Measurements from ENCODE around the gene DLL4. TPM values are rescaled to one million over a fixed set of nuclear protein-coding genes. Genes with fewer than 3 reads are reported as not detected.
A peak's percentile ranks its signal among the peaks of the same experiment; 100 is the strongest.

The DLL4 gene
- total and polyA plus RNA-seq, 10 of the 15 experiments (the other 5 are each of a cell fraction or from before 2014, with no cell fraction given), result 0.04 to 0.16 (median 0.09) TPM; not detected in 6

DNA sequence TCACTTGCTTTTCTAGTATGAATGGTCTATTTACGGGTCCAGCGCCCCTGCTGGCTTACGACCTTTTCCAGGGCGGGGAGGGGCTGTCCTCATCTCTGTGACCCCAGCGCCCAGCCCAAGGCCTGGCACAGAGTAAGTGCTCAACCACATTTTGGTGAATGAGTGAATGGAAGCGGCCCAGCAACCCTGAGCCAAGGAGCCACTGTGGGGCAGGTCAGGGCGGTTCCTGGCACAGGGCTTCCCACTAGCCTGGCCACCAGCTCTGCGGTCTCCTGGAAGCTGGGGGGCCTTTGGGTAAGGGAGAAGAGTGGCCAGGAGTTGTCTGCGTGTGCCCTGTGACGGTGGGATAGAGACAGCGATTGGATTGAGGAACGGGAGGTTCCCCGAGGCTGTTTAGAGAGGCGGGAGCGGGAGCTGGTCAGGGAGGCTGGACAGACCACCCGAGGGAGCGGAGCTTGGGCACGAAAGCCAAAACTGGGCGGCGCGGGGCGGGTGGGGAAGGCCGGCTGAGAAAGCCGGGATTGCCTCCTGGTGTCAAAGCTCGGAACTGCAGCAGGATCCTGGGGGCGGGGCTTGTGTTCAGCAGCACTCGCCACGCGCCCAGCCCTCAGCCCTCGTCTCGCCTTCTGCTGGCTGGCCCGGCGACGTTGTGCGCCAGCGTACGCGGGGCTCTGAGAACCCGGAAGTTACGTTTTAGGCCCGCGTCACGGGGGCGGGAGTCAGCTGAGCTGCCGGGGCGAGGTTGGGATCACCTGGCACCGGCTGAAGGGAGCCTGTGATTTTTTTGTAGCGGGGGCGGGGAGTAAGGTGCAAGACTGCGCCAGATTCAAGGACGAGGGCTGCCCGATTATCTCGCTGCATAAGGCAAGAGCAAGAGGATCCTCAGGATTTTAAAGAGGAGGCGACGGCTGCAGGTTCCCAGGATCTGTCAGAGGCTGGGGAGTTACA is 35.1 kb upstream of the DLL4 start, which contains the start of gene VPS18 (continued):
- TF ChIP-seq MTA2 (IDR thresholded peaks at IDR 0.05; ENCODE audit: low read depth), result no peak
- TF ChIP-seq ZNF217 (IDR thresholded peaks at IDR 0.05), result no peak
- TF ChIP-seq BCL11A (IDR thresholded peaks at IDR 0.05; ENCODE audit: low read depth, low read length), result no peak
- 0 out of 2 replicates have a peak, but pooled peaks have one; percentile 16 for TF ChIP-seq SREBF1 (IDR thresholded peaks at IDR 0.05; ENCODE audit: low read length)
- peak; percentile 32; the same call in 1 of the 2 replicates for TF ChIP-seq PAX5 (IDR thresholded peaks at IDR 0.05; ENCODE audit: borderline replicate concordance, low read depth, low read length)
- TF ChIP-seq, protein P1, sequence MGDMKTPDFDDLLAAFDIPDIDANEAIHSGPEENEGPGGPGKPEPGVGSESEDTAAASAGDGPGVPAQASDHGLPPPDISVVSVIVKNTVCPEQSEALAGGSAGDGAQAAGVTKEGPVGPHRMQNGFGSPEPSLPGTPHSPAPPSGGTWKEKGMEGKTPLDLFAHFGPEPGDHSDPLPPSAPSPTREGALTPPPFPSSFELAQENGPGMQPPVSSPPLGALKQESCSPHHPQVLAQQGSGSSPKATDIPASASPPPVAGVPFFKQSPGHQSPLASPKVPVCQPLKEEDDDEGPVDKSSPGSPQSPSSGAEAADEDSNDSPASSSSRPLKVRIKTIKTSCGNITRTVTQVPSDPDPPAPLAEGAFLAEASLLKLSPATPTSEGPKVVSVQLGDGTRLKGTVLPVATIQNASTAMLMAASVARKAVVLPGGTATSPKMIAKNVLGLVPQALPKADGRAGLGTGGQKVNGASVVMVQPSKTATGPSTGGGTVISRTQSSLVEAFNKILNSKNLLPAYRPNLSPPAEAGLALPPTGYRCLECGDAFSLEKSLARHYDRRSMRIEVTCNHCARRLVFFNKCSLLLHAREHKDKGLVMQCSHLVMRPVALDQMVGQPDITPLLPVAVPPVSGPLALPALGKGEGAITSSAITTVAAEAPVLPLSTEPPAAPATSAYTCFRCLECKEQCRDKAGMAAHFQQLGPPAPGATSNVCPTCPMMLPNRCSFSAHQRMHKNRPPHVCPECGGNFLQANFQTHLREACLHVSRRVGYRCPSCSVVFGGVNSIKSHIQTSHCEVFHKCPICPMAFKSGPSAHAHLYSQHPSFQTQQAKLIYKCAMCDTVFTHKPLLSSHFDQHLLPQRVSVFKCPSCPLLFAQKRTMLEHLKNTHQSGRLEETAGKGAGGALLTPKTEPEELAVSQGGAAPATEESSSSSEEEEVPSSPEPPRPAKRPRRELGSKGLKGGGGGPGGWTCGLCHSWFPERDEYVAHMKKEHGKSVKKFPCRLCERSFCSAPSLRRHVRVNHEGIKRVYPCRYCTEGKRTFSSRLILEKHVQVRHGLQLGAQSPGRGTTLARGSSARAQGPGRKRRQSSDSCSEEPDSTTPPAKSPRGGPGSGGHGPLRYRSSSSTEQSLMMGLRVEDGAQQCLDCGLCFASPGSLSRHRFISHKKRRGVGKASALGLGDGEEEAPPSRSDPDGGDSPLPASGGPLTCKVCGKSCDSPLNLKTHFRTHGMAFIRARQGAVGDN (IDR thresholded peaks at IDR 0.05), result peak; percentile 84
- TF ChIP-seq ZBTB4 (CRISPR knock-in tag; IDR thresholded peaks at IDR 0.05), result no peak
- peak; percentile 36; the same call in 1 of the 2 replicates for TF ChIP-seq HCFC1 (IDR thresholded peaks at IDR 0.05; ENCODE audit: low read length)
- TF ChIP-seq ZBTB40 (IDR thresholded peaks at IDR 0.05; ENCODE audit: borderline replicate concordance), result peak; percentile 73; the same call in 1 of the 2 replicates
- TF ChIP-seq TCF7 (IDR thresholded peaks at IDR 0.05; ENCODE audit: borderline replicate concordance), result no peak
- TF ChIP-seq, protein P2, sequence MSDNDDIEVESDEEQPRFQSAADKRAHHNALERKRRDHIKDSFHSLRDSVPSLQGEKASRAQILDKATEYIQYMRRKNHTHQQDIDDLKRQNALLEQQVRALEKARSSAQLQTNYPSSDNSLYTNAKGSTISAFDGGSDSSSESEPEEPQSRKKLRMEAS (IDR thresholded peaks at IDR 0.05; ENCODE audit: low read depth, low read length), result peak; percentile 82
- TF ChIP-seq, protein P3, sequence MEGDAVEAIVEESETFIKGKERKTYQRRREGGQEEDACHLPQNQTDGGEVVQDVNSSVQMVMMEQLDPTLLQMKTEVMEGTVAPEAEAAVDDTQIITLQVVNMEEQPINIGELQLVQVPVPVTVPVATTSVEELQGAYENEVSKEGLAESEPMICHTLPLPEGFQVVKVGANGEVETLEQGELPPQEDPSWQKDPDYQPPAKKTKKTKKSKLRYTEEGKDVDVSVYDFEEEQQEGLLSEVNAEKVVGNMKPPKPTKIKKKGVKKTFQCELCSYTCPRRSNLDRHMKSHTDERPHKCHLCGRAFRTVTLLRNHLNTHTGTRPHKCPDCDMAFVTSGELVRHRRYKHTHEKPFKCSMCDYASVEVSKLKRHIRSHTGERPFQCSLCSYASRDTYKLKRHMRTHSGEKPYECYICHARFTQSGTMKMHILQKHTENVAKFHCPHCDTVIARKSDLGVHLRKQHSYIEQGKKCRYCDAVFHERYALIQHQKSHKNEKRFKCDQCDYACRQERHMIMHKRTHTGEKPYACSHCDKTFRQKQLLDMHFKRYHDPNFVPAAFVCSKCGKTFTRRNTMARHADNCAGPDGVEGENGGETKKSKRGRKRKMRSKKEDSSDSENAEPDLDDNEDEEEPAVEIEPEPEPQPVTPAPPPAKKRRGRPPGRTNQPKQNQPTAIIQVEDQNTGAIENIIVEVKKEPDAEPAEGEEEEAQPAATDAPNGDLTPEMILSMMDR (IDR thresholded peaks at IDR 0.05 in 2 of 3, conservative IDR thresholded peaks at IDR 0.05 in 1 of 3; ENCODE audit: control insufficient read depth in 2 of 3, extremely low read depth in 1 of 3, insufficient read depth in 1 of 3, low read depth in 3 of 3, low read length in 3 of 3), result peak; percentile 92 to 97 (median 96)
- TF ChIP-seq NFIC (IDR thresholded peaks at IDR 0.05; ENCODE audit: low read depth, low read length), result no peak
- TF ChIP-seq GATAD2B (conservative IDR thresholded peaks at IDR 0.05; ENCODE audit: low read depth), result 0 out of 2 replicates have a peak, but pooled peaks have one; percentile 12

Data from GM12878 (cell line).